Kidney (tissue), 14 donors: Measurements from ENCODE around the gene PTK6. TPM values are rescaled to one million over a fixed set of nuclear protein-coding genes. Genes with fewer than 3 reads are reported as not detected.

Source experiments
- DNase-seq, 5 donors: peaks; one replicate each; pipeline ENCODE4 v3.0.0-alpha.2; 2013 to 2020
- FAIRE-seq: peaks from 2 replicates; lab custom pipeline; 2012; peaks lifted over from hg19 to GRCh38; lab: Jason Lieb, UNC
- H3K27ac ChIP-seq, 2 donors: one replicate each; pipeline ENCODE4 v1.7.0; 2013; ENCODE audit warnings: low read depth in 2 of 2, low read length in 2 of 2, inconsistent platforms in 1 of 2
- H3K27me3 ChIP-seq: one replicate; pipeline ENCODE4 v1.7.1; 2013; ENCODE audit warnings: low read length, inconsistent platforms; ENCODE audit not compliant: control insufficient read depth, insufficient read depth
- H3K36me3 ChIP-seq, 3 donors: one replicate each; pipeline versions ENCODE4 v1.7.0 to v1.7.1; 2013; ENCODE audit warnings: low read length in 3 of 3, control low read depth in 1 of 3, inconsistent platforms in 1 of 3; ENCODE audit not compliant: insufficient read depth in 3 of 3, control insufficient read depth in 2 of 3
- H3K4me1 ChIP-seq, 3 donors: one replicate each; pipeline versions ENCODE4 v1.7.0 to v1.7.1; 2013; ENCODE audit warnings: low read length in 3 of 3, inconsistent platforms in 1 of 3, low read depth in 1 of 3; ENCODE audit not compliant: control insufficient read depth in 2 of 3, insufficient read depth in 2 of 3
- H3K4me3 ChIP-seq, 3 donors: one replicate each; pipeline versions ENCODE4 v1.7.0 to v1.8.1; 2013; ENCODE audit warnings: low read length in 3 of 3, control low read depth in 1 of 3, inconsistent platforms in 1 of 3
- H3K9ac ChIP-seq, 3 donors: one replicate each; pipeline versions ENCODE4 v1.7.0 to v1.7.1; 2013; ENCODE audit warnings: low read length in 3 of 3, control low read depth in 1 of 3, inconsistent platforms in 1 of 3
- H3K9me3 ChIP-seq, 3 donors: one replicate each; pipeline versions ENCODE4 v1.7.0 to v1.7.1; 2013; ENCODE audit warnings: low read length in 3 of 3, control low read depth in 1 of 3, inconsistent platforms in 1 of 3; ENCODE audit not compliant: control insufficient read depth in 2 of 3, insufficient read depth in 1 of 3
- intact Hi-C: fragments of 100-400 bp; cut with DNase I; formaldehyde crosslinking; loops from one replicate; pipeline ENCODE4 v1.11.1; 2022
- polyA plus RNA-seq: library from polyadenylated mRNA; stranded (reverse); fragments of 350-450 nt; fragmentation: Illumina TruSeq; extraction: RNeasy Lipid Tissue Mini Kit (QIAGEN cat#74804); gene quantifications from one replicate; pipeline ENCODE4 v1.2.3, GENCODE V29; 2014; ENCODE audit warnings: low read depth, low replicate concordance; ENCODE audit not compliant: insufficient read depth
- total RNA-seq: library from RNA; stranded (reverse); fragmentation: NEBNext Ultra II Directional; extraction: Animal tissue kit (Norgen Biotek cat#: 25700); gene quantifications from one replicate; pipeline ENCODE4 v1.2.1, GENCODE V29; 2021
- TF ChIP-seq, protein P1 (sequence below): IDR thresholded peaks from 3 replicates; pipeline ENCODE4 v1.5.1; 2012; ENCODE audit warnings: mild to moderate bottlenecking, moderate library complexity, borderline replicate concordance; ENCODE audit not compliant: insufficient read depth; ENCODE audit errors: extremely low read depth
- donor health status: control.
- donor health status: control.
- donor health status: control.
- donor health status: control.
- donor health status: control.
- donor health status: DM: yes; HTN: yes; CAD: no.
- donor health status: Normal renal cell carcinoma (clear cell type).

Gene PTK6
- total and polyA plus RNA-seq, 2 donors from 2014 or later: 0.26 to 1.1 TPM

DNA sequence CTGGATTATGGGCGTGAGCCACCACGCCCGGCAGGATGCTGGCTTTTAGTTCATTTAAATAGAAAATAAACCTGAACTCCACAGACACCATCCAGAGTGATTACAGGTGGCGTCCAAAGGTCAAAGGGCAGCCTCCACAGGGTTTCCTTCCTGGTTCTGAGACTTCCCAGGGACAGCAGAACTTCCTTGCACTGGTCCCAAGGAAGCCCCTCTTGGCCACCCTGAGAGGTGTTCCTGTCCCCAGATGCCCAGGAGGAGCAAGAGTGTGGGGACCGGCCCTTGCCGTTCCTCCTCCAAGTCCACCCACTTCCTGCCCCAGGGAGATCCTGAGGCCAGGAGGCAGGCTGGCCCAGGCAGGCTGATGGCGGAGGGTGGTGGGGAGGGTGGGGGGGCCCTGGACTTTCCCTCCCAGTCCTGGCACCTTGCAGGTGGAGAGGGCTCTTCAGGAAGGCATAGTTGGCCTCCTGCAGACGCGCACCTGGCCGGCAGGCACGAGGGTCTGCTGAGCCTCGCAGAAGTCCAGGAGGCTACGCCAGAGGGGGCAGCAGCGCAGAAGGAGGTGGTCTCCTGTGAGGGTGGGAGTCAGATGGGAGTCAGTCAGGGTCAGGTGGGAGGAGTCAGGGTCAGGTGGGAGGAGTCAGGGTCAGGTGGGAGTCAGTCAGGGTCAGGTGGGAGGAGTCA is 21.8 kb upstream of the PTK6 start:
- TF ChIP-seq, protein P1, sequence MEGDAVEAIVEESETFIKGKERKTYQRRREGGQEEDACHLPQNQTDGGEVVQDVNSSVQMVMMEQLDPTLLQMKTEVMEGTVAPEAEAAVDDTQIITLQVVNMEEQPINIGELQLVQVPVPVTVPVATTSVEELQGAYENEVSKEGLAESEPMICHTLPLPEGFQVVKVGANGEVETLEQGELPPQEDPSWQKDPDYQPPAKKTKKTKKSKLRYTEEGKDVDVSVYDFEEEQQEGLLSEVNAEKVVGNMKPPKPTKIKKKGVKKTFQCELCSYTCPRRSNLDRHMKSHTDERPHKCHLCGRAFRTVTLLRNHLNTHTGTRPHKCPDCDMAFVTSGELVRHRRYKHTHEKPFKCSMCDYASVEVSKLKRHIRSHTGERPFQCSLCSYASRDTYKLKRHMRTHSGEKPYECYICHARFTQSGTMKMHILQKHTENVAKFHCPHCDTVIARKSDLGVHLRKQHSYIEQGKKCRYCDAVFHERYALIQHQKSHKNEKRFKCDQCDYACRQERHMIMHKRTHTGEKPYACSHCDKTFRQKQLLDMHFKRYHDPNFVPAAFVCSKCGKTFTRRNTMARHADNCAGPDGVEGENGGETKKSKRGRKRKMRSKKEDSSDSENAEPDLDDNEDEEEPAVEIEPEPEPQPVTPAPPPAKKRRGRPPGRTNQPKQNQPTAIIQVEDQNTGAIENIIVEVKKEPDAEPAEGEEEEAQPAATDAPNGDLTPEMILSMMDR: no peak

DNA sequence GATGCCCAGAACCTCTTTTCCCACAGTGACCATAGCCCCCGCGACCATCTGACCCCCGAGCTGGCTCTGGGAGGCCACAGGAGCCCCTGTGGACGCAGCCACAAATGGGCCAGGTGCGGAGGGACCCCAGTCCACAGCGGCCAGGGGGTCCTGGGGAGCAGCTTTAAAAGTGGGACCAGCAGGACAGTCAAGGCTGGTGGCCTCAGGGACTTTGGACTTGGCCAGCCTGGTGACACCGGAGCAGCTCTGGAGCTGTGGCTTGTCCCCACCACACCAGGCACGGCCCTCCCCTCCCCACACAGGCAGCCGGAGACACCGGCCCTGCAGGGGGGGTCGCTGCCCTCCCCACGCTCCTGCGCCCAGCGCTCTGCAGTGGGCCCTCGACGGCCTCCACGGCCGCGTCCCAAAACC is 20.3 kb upstream of the PTK6 start:
- intact Hi-C loops: no loop called here
- TF ChIP-seq, protein P1: no peak
- DNase-seq (no peak), FAIRE-seq (no peak)
- Histone ChIP-seq H3K27ac (no peak overlapping the region), H3K4me1 (no peaks in the 10 kb centered on the region), H3K9ac (no peak overlapping the region), H3K4me3 (no peak overlapping the region), H3K9me3 (no peaks in the 10 kb centered on the region), H3K27me3 (no peaks in the 10 kb centered on the region), H3K36me3 (peaks cover 0 to 3% (median 0%) of the 10 kb centered on the region in 3 donors)

More for the DNA sequence above, 21.8 kb upstream of the PTK6 start:
- DNase-seq (no peak), FAIRE-seq (no peak)
- H3K27ac ChIP-seq: no peak overlapping the region
- H3K4me3 ChIP-seq: no peak overlapping the region
- H3K36me3 ChIP-seq: peaks cover 0 to 3% (median 0%) of the 10 kb centered on the region in 3 donors
- H3K4me1 ChIP-seq: no peaks in the 10 kb centered on the region
- no peaks in the 10 kb centered on the region for H3K27me3 ChIP-seq
- no peaks in the 10 kb centered on the region for H3K9me3 ChIP-seq
- intact Hi-C loops: no loop called here
- H3K9ac ChIP-seq: no peak overlapping the region

DNA sequence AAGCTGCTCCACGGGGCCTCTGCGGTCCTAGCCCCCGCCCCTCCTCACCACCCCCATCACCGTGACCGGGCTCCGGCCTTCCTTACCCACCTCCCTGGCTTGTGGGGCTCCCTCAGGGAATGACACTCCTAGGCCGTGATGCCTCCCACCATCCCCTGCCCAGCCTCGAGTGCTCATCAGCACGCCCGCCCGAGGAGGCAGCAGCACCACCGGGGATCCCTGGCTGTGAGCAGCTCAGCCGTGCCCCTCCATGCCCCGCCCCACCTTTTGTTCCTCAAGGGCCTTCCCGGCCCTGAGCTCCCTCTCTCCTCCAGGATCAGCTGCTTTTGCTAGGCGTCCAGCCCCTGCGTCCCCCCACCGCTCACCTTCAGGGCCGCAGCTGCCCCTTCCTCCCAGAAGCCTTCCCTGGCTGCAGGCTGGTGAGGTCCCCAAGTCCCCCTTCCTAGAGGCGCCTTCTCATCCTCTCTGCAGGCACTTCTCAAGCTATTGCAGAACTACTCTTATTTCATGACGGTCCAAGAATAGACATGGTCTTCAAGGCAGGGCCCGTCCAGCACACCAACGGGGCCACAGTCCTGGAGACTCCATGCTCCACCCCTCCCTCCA is 19.8 kb upstream of the PTK6 start:
- intact Hi-C loops: no loop called here
- DNase-seq (no peak), FAIRE-seq (no peak)
- TF ChIP-seq, protein P1: no peak
- H3K9ac ChIP-seq: no peak overlapping the region
- no peak overlapping the region for H3K27ac ChIP-seq
- H3K4me3 ChIP-seq: no peak overlapping the region
- H3K36me3 ChIP-seq: peaks cover 0 to 3% (median 0%) of the 10 kb centered on the region in 3 donors
- no peaks in the 10 kb centered on the region for H3K4me1 ChIP-seq
- no peaks in the 10 kb centered on the region for H3K9me3 ChIP-seq
- no peaks in the 10 kb centered on the region for H3K27me3 ChIP-seq
